Neural progenitor cell (in vitro differentiated cells): ENCODE data around the gene F8A1.
"Not testable (repeated sequence)": the region's sequence is repeated elsewhere in the genome, so short reads cannot be mapped to it uniquely, and the experiment has no call there.

Experiments
- CTCF ChIP-seq: fragments of 200-600 bp; sonication (generic); IDR thresholded peaks from 2 replicates; pipeline ENCODE4 v1.5.1; 2017; ENCODE audit warnings: antibody characterized with exemption, mild to moderate bottlenecking
- EZH2 ChIP-seq: fragments of 200-600 bp; sonication (generic); IDR thresholded peaks from 2 replicates; pipeline ENCODE4 v1.6.1; 2017; ENCODE audit warnings: antibody characterized with exemption, mild to moderate bottlenecking, moderate library complexity
- EZH2phosphoT487 ChIP-seq: fragments of 200-600 bp; sonication (generic); IDR thresholded peaks from 2 replicates; pipeline ENCODE4 v1.6.1; 2017; ENCODE audit warnings: antibody characterized with exemption

DNA sequence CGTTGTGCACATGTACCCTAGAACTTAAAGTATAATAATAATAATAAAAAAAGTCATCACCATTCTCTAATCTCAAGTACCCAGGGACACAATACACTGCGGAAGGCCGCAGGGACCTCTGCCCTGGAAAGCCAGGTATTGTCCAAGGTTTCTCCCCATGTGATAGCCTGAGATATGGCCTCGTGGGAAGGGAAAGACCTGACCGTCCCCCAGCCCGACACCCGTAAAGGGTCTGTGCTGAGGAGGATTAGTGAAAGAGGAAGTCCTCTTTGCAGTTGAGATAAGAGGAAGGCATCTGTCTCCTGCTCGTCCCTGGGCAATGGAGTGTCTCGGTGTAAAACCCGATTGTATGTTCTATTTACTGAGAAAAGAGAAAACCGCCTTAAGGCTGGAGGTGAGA, 24.4 kb downstream of the F8A1 start:
- TF ChIP-seq EZH2, CTCF, EZH2phosphoT487: not testable (repeated sequence)
